Ovary (tissue), 3 donors: ENCODE measurements around the gene POMP.

Source experiments
- EP300 ChIP-seq: sonication (generic); formaldehyde crosslinking; IDR thresholded peaks from one replicate; pipeline ENCODE4 v1.6.1; 2017; ENCODE audit warnings: antibody characterized with exemption
- POLR2A ChIP-seq: fragments of 450-650 bp; IDR thresholded peaks from one replicate; pipeline ENCODE4 v1.6.1; 2017; ENCODE audit warnings: antibody characterized with exemption, mild to moderate bottlenecking, moderate library complexity
- TF ChIP-seq, protein P1 (sequence below), 3 donors: fragments of 450-650 bp in 2 of 3; fragments of 200-600 bp in 1 of 3; IDR thresholded peaks; one replicate each; pipeline versions ENCODE4 v1.5.1 to v1.8.0; 2016 to 2022; ENCODE audit warnings: antibody characterized with exemption in 3 of 3, mild to moderate bottlenecking in 1 of 3
- donor health status: DM: no; HTN: no; CAD: no.

DNA sequence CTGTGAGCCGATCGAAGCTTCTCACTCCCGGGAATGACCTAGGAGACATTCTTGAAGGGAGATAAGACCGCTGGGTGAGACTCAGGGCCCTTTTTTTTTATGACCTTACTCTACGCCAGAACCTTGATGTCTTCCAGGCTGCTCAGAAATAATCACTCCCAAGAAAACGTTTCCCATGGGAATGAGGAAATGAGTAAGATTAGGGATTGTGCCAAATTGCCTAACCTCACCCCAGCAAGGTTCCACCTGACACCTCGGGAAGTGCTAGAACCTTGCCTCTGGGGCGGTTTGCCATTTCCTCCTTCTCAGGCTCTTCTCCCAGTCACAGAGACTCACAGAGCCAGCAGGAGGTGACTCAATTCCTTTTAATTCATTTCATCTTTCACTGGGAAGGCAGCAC is 57.6 kb downstream of the POMP start:
- no peak for TF ChIP-seq EP300
- TF ChIP-seq, protein P1, sequence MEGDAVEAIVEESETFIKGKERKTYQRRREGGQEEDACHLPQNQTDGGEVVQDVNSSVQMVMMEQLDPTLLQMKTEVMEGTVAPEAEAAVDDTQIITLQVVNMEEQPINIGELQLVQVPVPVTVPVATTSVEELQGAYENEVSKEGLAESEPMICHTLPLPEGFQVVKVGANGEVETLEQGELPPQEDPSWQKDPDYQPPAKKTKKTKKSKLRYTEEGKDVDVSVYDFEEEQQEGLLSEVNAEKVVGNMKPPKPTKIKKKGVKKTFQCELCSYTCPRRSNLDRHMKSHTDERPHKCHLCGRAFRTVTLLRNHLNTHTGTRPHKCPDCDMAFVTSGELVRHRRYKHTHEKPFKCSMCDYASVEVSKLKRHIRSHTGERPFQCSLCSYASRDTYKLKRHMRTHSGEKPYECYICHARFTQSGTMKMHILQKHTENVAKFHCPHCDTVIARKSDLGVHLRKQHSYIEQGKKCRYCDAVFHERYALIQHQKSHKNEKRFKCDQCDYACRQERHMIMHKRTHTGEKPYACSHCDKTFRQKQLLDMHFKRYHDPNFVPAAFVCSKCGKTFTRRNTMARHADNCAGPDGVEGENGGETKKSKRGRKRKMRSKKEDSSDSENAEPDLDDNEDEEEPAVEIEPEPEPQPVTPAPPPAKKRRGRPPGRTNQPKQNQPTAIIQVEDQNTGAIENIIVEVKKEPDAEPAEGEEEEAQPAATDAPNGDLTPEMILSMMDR (IDR thresholded peaks at IDR 0.05), result no peak
- TF ChIP-seq POLR2A, result no peak
